GM13977 (cell line): Measurements from ENCODE around the gene LRG1.

Experiments used
- DNase-seq: peaks from one replicate; pipeline ENCODE4 v3.0.0; 2012; ENCODE audit warnings: low spot score
- in situ Hi-C: fragments of 300-500 bp; cut with MboI; formaldehyde crosslinking; loops from one replicate; pipeline ENCODE4 v1.12.0; 2022; ENCODE audit warnings: low sequenced_read_pairs, low pct_unique_long_range_greater_than_20kb, mixed read lengths, inconsistent platforms; ENCODE audit not compliant: unreplicated experiment
- TF ChIP-seq, protein P1 (sequence below): IDR thresholded peaks from 2 replicates; pipeline ENCODE4 v1.5.1; 2012; ENCODE audit warnings: mild to moderate bottlenecking, control low read depth; ENCODE audit not compliant: insufficient read depth; ENCODE audit errors: extremely low read depth, missing control alignments

Gene LRG1

DNA sequence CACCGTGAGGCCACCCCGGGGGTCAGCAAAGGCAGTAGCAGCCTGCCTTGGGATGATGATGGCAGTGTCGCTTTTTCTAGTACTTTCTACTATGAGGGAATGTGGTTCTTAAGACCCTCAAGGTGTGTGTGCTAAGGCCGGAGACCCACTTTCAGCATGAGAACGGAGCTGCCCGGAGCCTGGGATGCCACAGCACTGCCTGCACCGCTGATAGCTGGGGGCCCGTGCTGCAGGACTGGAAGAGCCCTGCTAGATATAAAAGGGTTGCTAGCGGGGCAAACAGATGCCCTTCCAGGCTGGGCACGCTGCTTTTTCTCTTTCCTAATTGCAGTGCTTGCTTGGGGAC lies 36.0 kb downstream of the LRG1 start:
- no peak for DNase-seq
- TF ChIP-seq, protein P1, sequence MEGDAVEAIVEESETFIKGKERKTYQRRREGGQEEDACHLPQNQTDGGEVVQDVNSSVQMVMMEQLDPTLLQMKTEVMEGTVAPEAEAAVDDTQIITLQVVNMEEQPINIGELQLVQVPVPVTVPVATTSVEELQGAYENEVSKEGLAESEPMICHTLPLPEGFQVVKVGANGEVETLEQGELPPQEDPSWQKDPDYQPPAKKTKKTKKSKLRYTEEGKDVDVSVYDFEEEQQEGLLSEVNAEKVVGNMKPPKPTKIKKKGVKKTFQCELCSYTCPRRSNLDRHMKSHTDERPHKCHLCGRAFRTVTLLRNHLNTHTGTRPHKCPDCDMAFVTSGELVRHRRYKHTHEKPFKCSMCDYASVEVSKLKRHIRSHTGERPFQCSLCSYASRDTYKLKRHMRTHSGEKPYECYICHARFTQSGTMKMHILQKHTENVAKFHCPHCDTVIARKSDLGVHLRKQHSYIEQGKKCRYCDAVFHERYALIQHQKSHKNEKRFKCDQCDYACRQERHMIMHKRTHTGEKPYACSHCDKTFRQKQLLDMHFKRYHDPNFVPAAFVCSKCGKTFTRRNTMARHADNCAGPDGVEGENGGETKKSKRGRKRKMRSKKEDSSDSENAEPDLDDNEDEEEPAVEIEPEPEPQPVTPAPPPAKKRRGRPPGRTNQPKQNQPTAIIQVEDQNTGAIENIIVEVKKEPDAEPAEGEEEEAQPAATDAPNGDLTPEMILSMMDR, result no peak
- in situ Hi-C loops, result no loop called here

DNA sequence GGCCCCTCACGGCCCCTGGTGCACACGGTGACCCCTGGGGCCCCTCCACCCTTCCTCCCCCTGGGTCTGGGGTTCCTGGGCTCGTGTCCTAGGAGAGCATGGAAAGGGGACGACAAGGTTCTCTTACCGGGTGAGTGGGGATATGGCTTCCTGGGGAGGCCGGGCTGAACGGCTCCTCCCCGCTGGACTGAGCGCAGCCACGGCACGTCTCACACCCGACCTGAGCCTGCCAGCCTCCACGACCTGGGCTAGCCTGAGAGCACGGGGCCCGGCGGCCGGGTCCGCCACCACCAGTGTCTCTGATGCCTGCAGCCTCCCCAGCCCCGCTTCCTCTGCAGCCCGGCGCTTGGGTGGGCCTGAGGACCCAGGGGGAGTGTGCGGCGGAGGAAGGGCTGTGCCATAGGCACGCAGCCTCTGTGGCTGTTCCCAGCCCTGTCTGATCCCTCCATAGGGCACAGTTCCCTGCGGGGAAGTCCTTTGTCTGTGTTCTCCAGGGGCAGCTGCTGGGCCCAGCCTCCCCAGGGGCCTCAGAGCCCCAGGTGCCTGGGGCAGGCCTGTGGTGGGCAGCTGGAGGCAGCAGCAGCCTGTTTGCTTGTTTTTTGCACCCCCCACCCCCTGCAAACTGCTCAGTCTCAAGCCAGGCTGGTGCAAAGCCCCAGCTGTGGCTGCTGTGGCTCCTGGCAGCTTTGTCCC lies 36.6 kb downstream of the LRG1 start:
- TF ChIP-seq, protein P1, result no peak
- in situ Hi-C loops, result no loop called here
- DNase-seq, result no peak

DNA sequence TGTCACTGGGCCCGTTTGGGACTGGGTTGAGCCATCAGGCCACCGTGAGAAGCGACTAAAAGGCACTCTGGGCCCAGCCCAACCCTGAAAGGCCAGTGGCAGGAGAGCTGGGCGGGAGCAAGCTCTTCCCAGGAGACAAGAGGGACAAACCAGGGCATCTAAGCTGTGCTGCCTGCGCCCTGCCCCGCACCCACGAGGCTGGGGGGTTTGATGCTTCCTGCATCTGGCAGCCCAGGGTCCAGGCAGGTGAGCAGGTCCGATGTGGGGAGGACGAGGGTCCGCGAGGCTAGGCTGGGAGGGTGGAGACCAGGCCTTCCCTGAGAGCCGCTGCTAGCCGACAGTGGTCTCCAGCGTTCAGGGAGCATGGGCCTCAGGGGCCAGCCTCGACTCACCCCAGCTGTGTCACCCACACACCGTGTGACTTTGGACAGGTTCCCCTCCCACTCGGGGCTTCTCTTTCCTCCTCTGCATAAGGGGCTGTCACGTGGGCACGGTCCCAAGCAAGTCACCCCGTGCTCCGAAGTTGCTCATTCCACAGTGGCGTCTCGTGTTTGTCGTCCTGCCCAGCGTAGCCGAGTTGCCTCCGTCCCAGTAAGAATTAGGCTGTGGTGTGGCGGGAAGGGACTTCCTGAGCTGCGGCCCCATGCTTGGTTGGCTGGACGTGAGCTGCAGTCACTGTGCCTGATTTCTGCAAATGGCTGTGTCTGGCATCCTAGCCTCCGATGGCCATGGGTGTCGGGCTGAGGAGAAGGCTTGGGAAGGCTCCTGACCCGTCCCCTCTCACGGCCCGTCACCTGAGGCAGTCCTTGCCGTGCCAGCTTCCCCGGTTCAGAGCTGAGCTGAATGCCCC lies 37.3 kb downstream of the LRG1 start:
- in situ Hi-C loops, result no loop called here
- TF ChIP-seq, protein P1, result no peak
- DNase-seq, result no peak

DNA sequence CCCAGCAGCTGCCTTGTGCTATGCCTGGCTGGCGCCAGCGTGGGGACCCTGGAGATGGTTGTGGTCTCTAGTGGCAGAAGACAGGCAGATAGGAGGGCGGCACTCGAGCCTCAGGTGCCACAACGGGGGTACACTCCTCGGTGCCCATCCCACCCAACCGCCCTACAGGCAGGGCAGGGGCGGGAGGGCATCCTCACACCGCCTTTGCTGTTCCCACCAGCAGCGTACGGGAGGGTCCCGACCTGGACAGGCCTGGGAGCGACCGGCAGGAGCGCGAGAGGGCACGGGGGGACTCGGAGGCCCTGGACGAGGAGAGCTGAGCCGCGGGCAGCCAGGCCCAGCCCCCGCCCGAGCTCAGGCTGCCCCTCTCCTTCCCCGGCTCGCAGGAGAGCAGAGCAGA lies 38.1 kb downstream of the LRG1 start:
- DNase-seq, result no peak
- TF ChIP-seq, protein P1, result no peak
- in situ Hi-C loops, result no loop called here

DNA sequence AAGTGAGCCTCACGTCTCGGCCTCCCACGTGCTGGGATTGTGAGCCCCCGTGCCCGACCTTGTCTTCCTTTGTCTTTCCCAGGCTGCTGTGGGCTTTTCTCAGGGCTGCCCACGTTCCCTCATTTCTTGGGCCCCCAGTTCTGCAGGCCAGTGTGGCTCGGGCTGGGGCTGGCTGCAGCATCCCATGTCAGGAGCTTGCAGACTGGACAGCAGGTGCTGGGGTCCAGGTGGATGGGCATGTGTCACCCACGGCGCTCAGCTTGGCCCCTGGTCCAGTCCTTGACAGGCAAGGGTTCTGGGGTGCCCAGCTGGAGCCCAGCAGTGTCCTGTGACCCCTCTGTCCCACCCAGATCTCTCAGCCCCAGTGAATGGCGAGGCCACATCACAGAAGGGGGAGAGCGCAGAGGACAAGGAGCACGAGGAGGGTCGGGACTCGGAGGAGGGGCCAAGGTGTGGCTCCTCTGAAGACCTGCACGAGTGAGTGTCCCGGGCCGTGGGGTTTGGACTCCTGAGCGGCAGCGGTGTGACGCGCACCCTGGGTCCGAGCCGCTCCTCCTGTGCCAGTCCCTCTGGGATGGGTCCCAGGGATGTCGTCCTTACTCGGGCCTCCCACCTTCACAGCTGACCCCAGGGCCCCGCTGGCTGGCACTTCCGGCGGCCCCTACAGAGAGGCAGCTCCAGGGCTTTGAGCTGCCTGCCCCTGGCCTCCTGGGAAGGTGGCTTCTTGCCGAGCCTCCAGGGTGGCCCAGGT lies 38.8 kb downstream of the LRG1 start:
- TF ChIP-seq, protein P1, result no peak
- no peak for DNase-seq
- in situ Hi-C loops, result no loop called here

DNA sequence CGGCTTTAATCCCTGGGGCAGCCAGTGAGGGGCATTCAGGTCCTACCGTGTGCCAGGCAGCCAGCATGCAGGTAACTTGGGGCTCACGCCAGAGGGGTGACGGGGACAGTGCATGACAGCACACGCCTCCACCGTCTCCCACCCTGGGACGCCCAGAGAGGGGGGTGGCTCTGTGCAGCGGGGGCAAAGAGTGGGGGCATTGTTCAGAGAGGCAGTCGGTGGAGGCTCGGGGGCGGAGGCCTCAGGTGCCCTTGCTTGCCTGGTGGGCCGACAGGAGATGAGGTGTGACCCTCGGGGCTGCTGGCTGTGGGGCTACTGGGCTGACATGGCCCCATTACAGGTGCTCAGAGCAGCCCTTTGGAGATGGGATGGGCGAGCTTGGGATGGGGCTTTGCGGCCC lies 40.0 kb downstream of the LRG1 start:
- TF ChIP-seq, protein P1, result no peak
- no peak for DNase-seq
- in situ Hi-C loops, result no loop called here
